Measurements from ENCODE around the gene FBLN5. TPM values are rescaled to one million over a fixed set of nuclear protein-coding genes. Genes with fewer than 3 reads are reported as not detected.
A peak's percentile ranks its signal among the peaks of the same experiment; 100 is the strongest.

The FBLN5 gene
- polyA plus RNA-seq, 6 donors from 2014 or later, result 0.39 to 2.0 (median 0.61) TPM; not detected in 1

DNA sequence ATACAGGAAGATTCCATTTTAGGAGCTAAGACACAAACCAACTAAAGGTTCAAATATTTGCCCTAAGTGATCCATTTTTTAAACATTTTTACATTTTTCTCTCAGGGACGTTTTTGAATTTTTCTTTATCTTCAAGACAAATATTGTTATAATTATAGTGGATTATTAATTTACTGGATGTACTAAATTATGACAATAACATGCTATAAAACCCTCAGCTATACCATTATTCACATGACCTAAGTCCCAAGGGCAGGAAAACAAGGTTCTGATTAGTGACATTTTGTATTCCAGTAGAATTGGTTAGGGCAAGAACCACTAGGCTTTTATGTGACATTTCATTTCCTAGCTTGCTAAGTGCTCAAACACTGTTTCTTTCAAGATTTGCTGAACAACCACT, 16.5 kb upstream of the FBLN5 start:
- peaks cover 5 to 10% (median 7%) of the 10 kb centered on the region in 3 donors for H3K4me1 Mint-ChIP-seq
- H3K36me3 Mint-ChIP-seq, result peaks cover 7 to 8% of the 10 kb centered on the region in 2 donors
- DNase-seq, result no peak
- no peak for ATAC-seq (ENCODE audit: low read depth in 2 of 2)
- H3K27me3 Mint-ChIP-seq, result no peaks in the 10 kb centered on the region
- no peak overlapping the region for H3K4me3 Mint-ChIP-seq
- H3K27ac Mint-ChIP-seq, result peak overlapping the region in 1 of 6 donors; percentile 11
- H3K9me3 Mint-ChIP-seq, result no peaks in the 10 kb centered on the region

DNA sequence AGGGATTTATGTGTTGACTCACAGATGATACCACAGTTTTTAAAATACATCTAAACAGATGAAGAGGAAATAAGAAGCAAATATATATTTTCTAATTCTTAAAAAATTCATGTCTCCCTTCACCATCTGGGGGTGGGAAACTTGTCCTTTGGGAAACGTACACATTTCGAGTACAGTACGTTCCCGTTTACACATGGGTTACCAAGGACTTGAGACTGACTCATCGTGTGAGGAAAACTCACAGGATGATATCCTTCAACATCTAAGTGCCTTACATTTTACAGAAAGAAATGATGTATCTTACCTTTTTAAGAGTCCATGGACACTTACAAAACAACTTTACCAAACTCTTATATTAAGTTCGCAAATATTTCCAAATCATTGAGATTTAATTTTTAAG, 16.0 kb upstream of the FBLN5 start:
- Mint-ChIP-seq H3K27me3 (no peaks in the 10 kb centered on the region), H3K27ac (no peak overlapping the region), H3K4me1 (peaks cover 1 to 4% (median 2%) of the 10 kb centered on the region in 3 donors), H3K4me3 (no peak overlapping the region), H3K9me3 (no peaks in the 10 kb centered on the region), H3K36me3 (peaks cover 2% of the 10 kb centered on the region in 2 donors)
- no peak for ATAC-seq (ENCODE audit: low read depth in 2 of 2)
- no peak for DNase-seq

DNA sequence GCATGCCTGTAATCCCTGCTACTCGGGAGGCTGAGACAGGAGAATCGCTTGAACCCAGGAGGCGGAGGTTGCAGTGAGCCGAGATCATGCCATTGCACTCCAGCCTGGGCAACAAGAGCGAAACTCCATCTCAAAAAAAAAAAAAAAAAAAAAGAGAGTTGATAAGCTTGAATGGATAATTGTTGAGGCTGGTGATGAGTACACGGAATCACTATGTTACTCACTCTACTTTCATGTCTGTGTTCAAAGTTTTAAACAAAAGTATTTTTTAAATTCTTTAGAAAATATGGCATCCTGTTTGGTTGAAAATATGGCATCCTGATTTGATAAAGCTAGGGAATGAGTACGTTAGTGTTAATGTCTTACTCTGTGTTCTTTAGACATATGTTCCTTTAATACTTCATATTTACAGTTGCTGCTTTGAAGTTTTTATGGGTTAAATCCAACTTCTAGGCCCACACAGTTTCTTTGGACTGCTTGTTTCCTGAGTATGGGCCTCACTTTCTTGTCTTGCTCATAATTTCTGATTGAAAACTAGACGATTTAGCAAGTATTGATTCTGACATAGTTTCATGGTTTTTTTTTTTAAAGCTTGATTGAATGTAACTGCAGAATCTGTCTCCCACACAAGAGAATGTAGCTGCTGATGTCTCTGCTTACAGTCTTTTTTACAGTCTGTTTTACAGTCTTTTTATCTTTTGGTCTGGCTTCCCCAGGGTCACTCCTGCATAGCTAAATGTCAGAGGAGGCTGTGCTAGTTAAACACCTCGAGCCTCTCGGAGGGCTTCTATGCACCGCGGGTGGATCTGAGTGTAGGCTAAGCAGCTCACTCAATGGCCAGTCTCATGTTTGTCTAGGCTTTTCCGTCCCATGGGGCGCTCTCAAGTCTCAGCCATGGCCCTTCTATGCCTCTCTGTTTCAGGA, 14.1 kb upstream of the FBLN5 start:
- H3K27ac Mint-ChIP-seq, result no peak overlapping the region
- no peaks in the 10 kb centered on the region for H3K4me1 Mint-ChIP-seq
- ATAC-seq (ENCODE audit: low read depth in 2 of 2), result no peak
- peaks cover 7 to 14% (median 10%) of the 10 kb centered on the region in 3 donors for H3K27me3 Mint-ChIP-seq
- DNase-seq, result no peak
- no peaks in the 10 kb centered on the region for H3K36me3 Mint-ChIP-seq
- no peaks in the 10 kb centered on the region for H3K9me3 Mint-ChIP-seq
- H3K4me3 Mint-ChIP-seq, result no peak overlapping the region

DNA sequence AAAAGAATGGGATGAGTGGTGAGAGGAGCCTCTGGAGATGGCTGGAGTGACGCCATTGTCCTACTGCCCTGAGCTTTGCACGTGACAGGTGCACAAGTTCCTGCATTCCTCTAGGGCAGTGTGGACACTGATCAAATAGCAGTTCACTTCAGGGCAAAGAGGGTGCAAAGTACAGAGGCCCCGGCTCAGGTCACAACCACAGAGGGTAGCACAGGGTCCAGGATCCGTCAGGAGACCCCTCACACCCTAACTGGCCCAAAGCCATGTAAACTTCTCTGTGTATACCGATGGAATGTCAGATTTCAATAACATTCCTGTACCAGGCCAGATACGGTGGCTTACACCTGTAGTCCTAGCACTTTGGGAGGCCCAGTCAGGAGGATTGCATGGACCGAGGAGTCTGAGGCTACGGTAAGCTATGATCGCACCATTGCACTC, 10.4 kb upstream of the FBLN5 start:
- H3K27me3 Mint-ChIP-seq, result peaks cover 7 to 31% (median 27%) of the 10 kb centered on the region in 3 donors
- H3K9me3 Mint-ChIP-seq, result peaks cover 0 to 1% (median 0%) of the 10 kb centered on the region in 7 donors
- H3K27ac Mint-ChIP-seq, result no peak overlapping the region
- H3K36me3 Mint-ChIP-seq, result no peaks in the 10 kb centered on the region
- no peaks in the 10 kb centered on the region for H3K4me1 Mint-ChIP-seq
- ATAC-seq (ENCODE audit: low read depth in 2 of 2) (no peak), DNase-seq (no peak)
- no peak overlapping the region for H3K4me3 Mint-ChIP-seq

DNA sequence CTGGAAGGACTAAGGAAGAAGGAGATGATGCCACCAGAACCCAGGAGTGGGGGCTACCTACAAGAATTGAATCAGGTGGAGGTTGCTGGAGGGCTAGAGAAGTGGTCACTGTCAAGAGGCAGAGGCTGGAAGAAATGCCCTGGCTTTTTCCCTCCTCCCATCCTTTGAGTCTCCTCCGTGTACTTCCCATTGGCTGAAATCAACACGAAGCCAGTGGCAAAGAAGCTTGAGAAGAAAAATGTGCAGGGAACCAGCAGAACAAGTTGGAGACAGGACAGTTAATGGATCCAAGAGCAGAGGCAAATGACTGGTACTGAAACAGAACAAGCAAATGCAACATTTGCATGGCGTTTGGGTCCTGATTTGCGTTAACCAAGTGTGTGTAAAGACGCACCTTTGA, 9.1 kb upstream of the FBLN5 start:
- ATAC-seq (ENCODE audit: low read depth in 2 of 2) (no peak), DNase-seq (no peak)
- Mint-ChIP-seq H3K36me3 (no peaks in the 10 kb centered on the region), H3K27ac (no peak overlapping the region), H3K4me3 (no peak overlapping the region), H3K4me1 (no peaks in the 10 kb centered on the region), H3K9me3 (peaks cover 0 to 1% (median 0%) of the 10 kb centered on the region in 7 donors), H3K27me3 (peaks cover 11 to 31% (median 27%) of the 10 kb centered on the region in 3 donors)

DNA sequence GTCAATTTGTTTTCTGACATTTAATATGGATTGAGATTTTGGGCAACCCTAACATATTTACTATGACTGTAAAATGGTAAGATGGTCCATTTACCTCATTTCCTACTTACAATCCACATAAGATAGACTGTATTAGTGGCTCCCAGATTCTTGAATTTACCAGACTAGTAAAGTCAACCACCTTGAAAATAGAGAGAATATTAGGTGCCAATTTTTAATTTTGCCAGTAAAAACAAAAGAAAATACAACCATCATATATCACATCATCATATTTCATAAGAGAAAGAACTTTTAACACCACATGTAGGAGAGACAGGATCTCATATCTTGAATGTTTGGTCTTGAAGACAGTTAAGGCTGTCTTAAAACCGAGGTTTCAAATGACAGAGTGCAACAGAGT, 7.7 kb upstream of the FBLN5 start:
- no peaks in the 10 kb centered on the region for H3K36me3 Mint-ChIP-seq
- H3K4me3 Mint-ChIP-seq, result no peak overlapping the region
- H3K27me3 Mint-ChIP-seq, result peaks cover 11 to 40% (median 34%) of the 10 kb centered on the region in 3 donors
- no peak overlapping the region for H3K27ac Mint-ChIP-seq
- no peaks in the 10 kb centered on the region for H3K4me1 Mint-ChIP-seq
- H3K9me3 Mint-ChIP-seq, result peaks cover 0 to 1% (median 0%) of the 10 kb centered on the region in 7 donors
- no peak for DNase-seq
- no peak for ATAC-seq (ENCODE audit: low read depth in 2 of 2)

DNA sequence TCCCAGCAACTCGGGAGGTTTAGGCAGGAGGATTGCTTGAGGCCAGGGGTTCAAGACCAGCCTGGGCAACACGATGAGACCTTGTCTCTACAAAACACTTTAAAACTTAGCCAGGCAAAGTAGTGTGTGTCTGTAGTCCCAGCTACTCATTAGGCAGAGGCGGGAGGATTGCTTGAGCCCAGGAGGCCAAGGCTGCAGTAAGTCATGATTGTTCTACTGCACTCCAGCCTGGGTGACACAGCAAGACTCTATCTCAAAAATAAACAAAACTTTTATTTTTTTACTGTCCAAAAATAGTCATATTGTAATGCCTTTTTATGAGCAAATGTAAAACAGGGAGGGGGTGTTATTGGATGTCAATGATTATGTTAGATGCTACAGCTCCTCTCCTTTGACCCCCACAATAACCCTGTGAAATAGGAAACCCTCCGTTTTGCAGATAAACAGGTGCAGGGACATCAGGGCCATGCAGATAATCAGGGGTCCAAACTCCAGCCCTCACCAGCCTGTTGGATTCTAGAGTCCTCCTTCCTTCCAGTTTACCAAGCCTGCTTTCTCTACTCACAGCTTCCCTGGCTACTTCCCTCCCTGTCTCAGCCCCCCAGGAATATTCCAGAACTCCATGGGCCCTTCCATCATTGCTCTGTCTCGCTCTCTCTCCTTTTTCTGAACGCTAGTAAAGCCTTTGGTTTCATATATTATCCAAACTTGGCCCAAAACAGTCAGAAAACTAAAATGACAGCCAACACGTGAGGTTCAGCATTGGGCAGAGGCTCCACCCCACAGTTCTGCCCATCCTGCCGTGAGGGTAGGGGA, 5.9 kb upstream of the FBLN5 start:
- Mint-ChIP-seq H3K4me3 (no peak overlapping the region), H3K27me3 (peaks cover 15 to 45% (median 39%) of the 10 kb centered on the region in 3 donors), H3K4me1 (no peaks in the 10 kb centered on the region), H3K27ac (no peak overlapping the region), H3K36me3 (no peaks in the 10 kb centered on the region), H3K9me3 (peaks cover 0 to 1% (median 0%) of the 10 kb centered on the region in 7 donors)
- DNase-seq (no peak), ATAC-seq (ENCODE audit: low read depth in 2 of 2) (no peak)

DNA sequence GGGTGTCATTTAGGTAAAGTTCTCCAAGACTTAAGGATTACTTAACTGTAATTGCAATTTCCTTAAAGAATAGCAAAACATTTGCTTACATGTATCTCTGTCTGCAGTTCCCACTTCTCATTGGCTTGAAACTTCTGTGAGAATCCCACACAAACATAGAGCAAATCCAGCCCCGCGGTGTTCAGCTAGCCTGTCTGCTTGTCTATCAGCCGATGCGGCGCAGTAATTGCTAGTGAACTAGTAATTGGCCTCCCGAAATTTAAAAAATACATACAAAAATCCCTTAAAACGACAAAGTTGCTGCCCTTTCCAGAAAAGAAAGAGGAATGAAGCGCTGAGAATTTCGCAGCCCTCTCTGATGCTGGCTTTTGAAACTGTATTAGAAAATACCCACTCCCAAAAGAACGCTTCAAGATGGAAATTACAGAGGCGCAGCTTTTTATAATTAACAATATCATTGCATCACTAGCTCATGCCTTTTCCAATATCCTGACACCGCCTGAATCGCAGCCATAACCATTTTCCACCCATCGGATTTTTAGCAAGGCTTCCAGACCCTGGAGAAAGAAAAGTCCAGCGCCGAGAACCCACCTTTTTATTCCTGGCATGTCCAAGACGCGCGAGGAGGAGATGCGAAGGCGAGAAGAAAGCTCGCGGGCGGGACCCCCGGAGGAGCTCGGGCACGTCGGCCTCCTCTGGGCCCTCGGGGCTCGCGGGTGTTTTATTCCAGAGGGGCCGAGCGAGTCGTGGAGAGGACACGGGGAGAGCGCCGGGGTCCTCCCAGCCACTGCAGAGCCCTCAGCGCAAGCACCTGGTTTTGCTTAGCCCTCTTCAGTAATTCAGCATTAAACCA, 646 bp downstream of the FBLN5 start:
- peaks cover 0 to 3% of the 10 kb centered on the region in 2 donors for H3K36me3 Mint-ChIP-seq
- no peak for ATAC-seq (ENCODE audit: low read depth in 2 of 2)
- peak overlapping the region; percentile 48 to 86 (median 85) for H3K4me3 Mint-ChIP-seq
- H3K9me3 Mint-ChIP-seq, result no peaks in the 10 kb centered on the region
- peaks cover 28 to 62% (median 51%) of the 10 kb centered on the region in 3 donors for H3K27me3 Mint-ChIP-seq
- DNase-seq, result no peak
- H3K4me1 Mint-ChIP-seq, result peaks cover 8 to 20% (median 12%) of the 10 kb centered on the region in 3 donors
- H3K27ac Mint-ChIP-seq, result no peak overlapping the region

DNA sequence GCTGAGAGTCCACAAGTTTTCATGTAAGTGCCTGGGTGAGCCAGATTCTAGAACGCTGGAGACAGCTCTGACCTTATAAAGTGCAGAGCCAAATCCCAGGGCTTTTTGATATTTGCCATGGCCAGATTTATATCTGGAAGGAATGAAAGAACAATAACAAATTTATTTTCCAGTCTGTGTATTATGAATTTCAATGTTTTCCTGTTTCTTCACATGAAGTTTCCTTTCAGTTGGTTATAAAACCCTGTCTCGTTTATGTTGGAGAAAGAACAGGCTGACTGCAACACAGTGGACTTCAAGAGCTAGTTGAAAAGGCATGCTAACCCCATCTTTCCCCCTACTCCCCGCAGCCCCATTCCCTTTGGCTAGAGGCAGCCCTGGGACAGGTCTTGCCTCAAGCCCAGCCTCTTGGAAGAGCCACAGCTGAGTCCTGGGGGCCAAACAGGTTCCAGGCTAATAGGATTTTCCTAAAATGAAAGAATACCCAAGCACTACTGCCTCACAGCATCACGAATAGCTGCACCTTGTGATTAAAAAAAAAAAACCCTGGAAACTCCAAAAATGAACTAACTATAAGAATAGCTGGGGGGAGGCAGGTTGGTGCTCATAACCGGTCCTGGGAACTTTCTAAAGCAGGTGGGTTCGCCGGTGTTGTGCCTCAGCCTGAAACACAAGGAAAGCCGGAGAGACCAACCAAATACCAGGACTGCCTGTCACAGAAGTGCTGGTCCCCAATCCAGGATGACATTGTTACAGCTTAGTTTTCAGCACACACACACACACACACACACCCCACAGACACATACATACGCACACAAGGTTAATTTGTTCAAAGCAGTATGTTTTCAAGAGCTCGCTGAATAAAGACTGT, 1.5 kb downstream of the FBLN5 start:
- Mint-ChIP-seq H3K4me3 (peak overlapping the region in 5 of 8 donors; percentile 18 to 86 (median 33)), H3K9me3 (no peaks in the 10 kb centered on the region), H3K27ac (no peak overlapping the region), H3K27me3 (peaks cover 28 to 66% (median 51%) of the 10 kb centered on the region in 3 donors), H3K4me1 (peaks cover 8 to 20% (median 12%) of the 10 kb centered on the region in 3 donors), H3K36me3 (peaks cover 0 to 3% of the 10 kb centered on the region in 2 donors)
- DNase-seq, result no peak
- no peak for ATAC-seq (ENCODE audit: low read depth in 2 of 2)

DNA sequence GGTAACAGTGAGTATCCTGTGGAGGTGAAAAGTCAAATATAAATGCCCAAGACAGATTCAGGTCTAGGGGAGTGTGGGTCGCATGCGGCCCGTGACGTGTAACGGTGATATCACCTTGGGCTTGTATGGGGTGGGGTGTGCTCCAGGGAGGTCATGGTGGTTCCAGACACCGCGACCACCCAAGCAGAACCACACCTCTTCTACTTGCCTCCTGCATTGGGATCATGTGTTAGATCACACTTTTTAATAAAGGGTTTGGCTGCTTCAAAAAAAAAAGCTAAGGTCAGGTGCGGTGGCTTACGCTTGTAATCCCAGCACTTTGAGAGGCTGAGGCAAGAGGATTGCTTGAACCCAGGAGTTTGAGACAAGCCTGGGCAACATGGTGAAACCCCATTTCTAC, 4.5 kb downstream of the FBLN5 start:
- ATAC-seq (ENCODE audit: low read depth in 2 of 2) (no peak), DNase-seq (no peak)
- Mint-ChIP-seq H3K9me3 (no peaks in the 10 kb centered on the region), H3K4me3 (no peak overlapping the region), H3K4me1 (peaks cover 8 to 20% (median 12%) of the 10 kb centered on the region in 3 donors), H3K27me3 (peaks cover 20 to 53% (median 41%) of the 10 kb centered on the region in 3 donors), H3K27ac (no peak overlapping the region), H3K36me3 (peaks cover 3 to 8% of the 10 kb centered on the region in 2 donors)

DNA sequence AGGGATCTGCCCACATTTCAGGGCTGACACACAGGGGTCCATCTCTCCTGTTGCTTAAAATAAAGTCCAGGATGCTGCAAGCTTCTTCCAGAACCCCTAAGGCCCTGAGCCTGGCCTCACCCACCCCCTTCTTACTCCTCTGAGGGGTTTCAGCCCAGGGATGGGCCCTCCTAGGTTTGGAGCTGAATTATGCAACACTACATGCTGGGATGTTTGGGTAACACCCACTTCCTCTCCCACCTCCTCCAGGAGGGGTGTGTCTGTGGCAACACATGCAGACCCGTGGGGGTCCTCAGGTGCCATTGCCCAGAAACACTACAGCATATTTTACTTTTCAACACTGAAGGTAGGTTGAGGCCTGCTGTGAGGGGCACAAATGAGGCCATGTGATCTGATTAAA, 5.4 kb downstream of the FBLN5 start:
- no peak overlapping the region for H3K4me3 Mint-ChIP-seq
- DNase-seq (no peak), ATAC-seq (ENCODE audit: low read depth in 2 of 2) (no peak)
- H3K27ac Mint-ChIP-seq, result no peak overlapping the region
- H3K4me1 Mint-ChIP-seq, result peaks cover 6 to 15% (median 8%) of the 10 kb centered on the region in 3 donors
- peaks cover 19 to 44% (median 34%) of the 10 kb centered on the region in 3 donors for H3K27me3 Mint-ChIP-seq
- H3K36me3 Mint-ChIP-seq, result peaks cover 3 to 8% of the 10 kb centered on the region in 2 donors
- H3K9me3 Mint-ChIP-seq, result no peaks in the 10 kb centered on the region

DNA sequence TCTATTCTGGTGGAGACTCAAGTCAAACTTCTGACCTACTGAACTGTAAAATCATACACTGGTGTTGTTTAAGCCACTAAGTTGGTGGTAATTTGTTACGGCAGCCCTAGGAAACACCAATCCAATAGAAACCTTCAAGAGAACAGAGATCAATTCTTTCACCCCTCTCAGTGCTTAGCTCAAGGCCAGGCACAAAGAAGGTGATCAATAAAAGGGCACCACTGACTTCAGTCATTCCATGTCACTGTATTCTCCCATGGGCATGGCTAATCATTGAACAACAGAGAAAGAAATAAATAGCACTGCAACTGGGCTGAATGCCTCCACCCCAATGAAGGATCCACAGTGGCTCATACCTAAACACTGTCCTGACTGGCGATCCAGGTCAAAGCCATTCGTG, 7.3 kb downstream of the FBLN5 start:
- H3K9me3 Mint-ChIP-seq, result no peaks in the 10 kb centered on the region
- peaks cover 11 to 29% (median 27%) of the 10 kb centered on the region in 3 donors for H3K27me3 Mint-ChIP-seq
- DNase-seq, result no peak
- H3K36me3 Mint-ChIP-seq, result peaks cover 3 to 8% of the 10 kb centered on the region in 2 donors
- H3K4me1 Mint-ChIP-seq, result peaks cover 0 to 7% (median 0%) of the 10 kb centered on the region in 3 donors
- no peak overlapping the region for H3K27ac Mint-ChIP-seq
- no peak overlapping the region for H3K4me3 Mint-ChIP-seq
- no peak for ATAC-seq (ENCODE audit: low read depth in 2 of 2)
